ENCODE results near the gene MACROD2.
A peak's percentile ranks its signal among the peaks of the same experiment; 100 is the strongest.

MACROD2 gene

GRCh38 chr20:15623215-15623614 lies 1627.9 kb downstream of the MACROD2 start:
- no peak for DNase-seq

- no peak for DNase-seq
These were observed 1630.7 kb downstream of the MACROD2 start for GRCh38 chr20:15625981-15626380.

- no peak for DNase-seq
These were observed 1631.8 kb downstream of the MACROD2 start for GRCh38 chr20:15627089-15627488.

GRCh38 chr20:15627501-15627903 lies 1632.2 kb downstream of the MACROD2 start:
- no peak for DNase-seq

- no peak for DNase-seq
These were observed 1633.6 kb downstream of the MACROD2 start for GRCh38 chr20:15628851-15629353.

- DNase-seq: no peak
These were observed 1635.0 kb downstream of the MACROD2 start for GRCh38 chr20:15630360-15630759.

- DNase-seq: no peak
These were observed 1637.4 kb downstream of the MACROD2 start for GRCh38 chr20:15632680-15633079.

GRCh38 chr20:15634102-15634501 lies 1638.8 kb downstream of the MACROD2 start:
- peak in 1 of 3 experiments; percentile 51 for DNase-seq

GRCh38 chr20:15637546-15637945 lies 1642.2 kb downstream of the MACROD2 start:
- DNase-seq: peak in 1 of 3 experiments; percentile 47

GRCh38 chr20:15637950-15638754 lies 1642.8 kb downstream of the MACROD2 start:
- peak in 2 of 3 experiments; percentile 22 to 65 for DNase-seq

- DNase-seq: no peak
These were observed 1643.5 kb downstream of the MACROD2 start for GRCh38 chr20:15638816-15639215.

GRCh38 chr20:15639839-15640238 lies 1644.5 kb downstream of the MACROD2 start:
- DNase-seq: no peak

- DNase-seq: no peak
These were observed 1646.8 kb downstream of the MACROD2 start for GRCh38 chr20:15642109-15642508.

GRCh38 chr20:15642676-15643075 lies 1647.4 kb downstream of the MACROD2 start:
- DNase-seq: no peak

- peak in 1 of 3 experiments; percentile 12 for DNase-seq
These were observed 1648.4 kb downstream of the MACROD2 start for GRCh38 chr20:15643713-15644112.

- no peak for DNase-seq
These were observed 1650.5 kb downstream of the MACROD2 start for GRCh38 chr20:15645816-15646215.

- no peak for DNase-seq
These were observed 1658.3 kb downstream of the MACROD2 start for GRCh38 chr20:15653396-15654207.

- DNase-seq: peak; percentile 17 to 81 (median 48)
These were observed 1658.9 kb downstream of the MACROD2 start for GRCh38 chr20:15654208-15654649.

GRCh38 chr20:15655295-15655874 lies 1660.1 kb downstream of the MACROD2 start:
- DNase-seq: no peak

- DNase-seq: no peak
These were observed 1660.8 kb downstream of the MACROD2 start for GRCh38 chr20:15656124-15656523.

GRCh38 chr20:15658295-15658694 lies 1663.0 kb downstream of the MACROD2 start:
- DNase-seq: no peak

- no peak for DNase-seq
These were observed 1677.9 kb downstream of the MACROD2 start for GRCh38 chr20:15673206-15673605.
